ENCODE measurements around the gene BHLHA9. TPM values are rescaled to one million over a fixed set of nuclear protein-coding genes. Genes with fewer than 3 reads are reported as not detected.
"Not testable (repeated sequence)": the region's sequence is repeated elsewhere in the genome, so short reads cannot be mapped to it uniquely, and the experiment has no call there.

Gene BHLHA9
- total RNA-seq, 6 experiments from 2014 or later, result not detected

GRCh38 chr17:1302761-1303160 is 32.5 kb downstream of the BHLHA9 start:
- TF ChIP-seq POLR2A (IDR thresholded peaks at IDR 0.05), result no peak
- TF ChIP-seq CTCF (IDR thresholded peaks at IDR 0.05), result no peak
- no peak overlapping the region for H3K27ac ChIP-seq
- H3K36me3 ChIP-seq, result no peaks in the 10 kb centered on the region
- DNase-seq (no peak), ATAC-seq (no peak)
- no peaks in the 10 kb centered on the region for H3K9me3 ChIP-seq
- 89% methylated on average over 3 of the region's 18 CpGs for WGBS (ENCODE audit: insufficient coverage, low coverage, low lambda C conversion rate, missing lambda C conversion rate)
- intact Hi-C loops (cut with DNase I), result no loop called here
- H3K4me3 ChIP-seq, result no peak overlapping the region
- H3K4me1 ChIP-seq, result no peaks in the 10 kb centered on the region
- H3K27me3 ChIP-seq, result no peaks in the 10 kb centered on the region

GRCh38 chr17:1304522-1304921 is 34.3 kb downstream of the BHLHA9 start:
- Histone ChIP-seq H3K9me3 (no peaks in the 10 kb centered on the region), H3K36me3 (no peaks in the 10 kb centered on the region), H3K27me3 (no peaks in the 10 kb centered on the region), H3K4me1 (no peaks in the 10 kb centered on the region), H3K27ac (no peak overlapping the region), H3K4me3 (no peak overlapping the region)
- ATAC-seq (peak in 1 of 4 donors; percentile 20), DNase-seq (no peak)
- no peak for TF ChIP-seq POLR2A (IDR thresholded peaks at IDR 0.05)
- no peak for TF ChIP-seq CTCF (IDR thresholded peaks at IDR 0.05)
- 65% methylated on average over 2 of the region's 5 CpGs for WGBS (ENCODE audit: insufficient coverage, low coverage, low lambda C conversion rate, missing lambda C conversion rate)
- intact Hi-C loops (cut with DNase I), result no loop called here

- no peaks in the 10 kb centered on the region for H3K27me3 ChIP-seq
- no peaks in the 10 kb centered on the region for H3K9me3 ChIP-seq
- H3K27ac ChIP-seq, result no peak overlapping the region
- intact Hi-C loops (cut with DNase I), result no loop called here
- TF ChIP-seq POLR2A (IDR thresholded peaks at IDR 0.05), result no peak
- no peak for TF ChIP-seq CTCF (IDR thresholded peaks at IDR 0.05)
- no peak overlapping the region for H3K4me3 ChIP-seq
- no peaks in the 10 kb centered on the region for H3K36me3 ChIP-seq
- no peaks in the 10 kb centered on the region for H3K4me1 ChIP-seq
- 71% methylated on average over 7 of the region's 19 CpGs for WGBS (ENCODE audit: insufficient coverage, low coverage, low lambda C conversion rate, missing lambda C conversion rate)
- no peak for DNase-seq
- no peak for ATAC-seq
These were observed 34.8 kb downstream of the BHLHA9 start for GRCh38 chr17:1304962-1305563.

GRCh38 chr17:1307829-1308228 is 37.6 kb downstream of the BHLHA9 start:
- WGBS (ENCODE audit: insufficient coverage, low coverage, low lambda C conversion rate, missing lambda C conversion rate), result 86% methylated on average over 5 of the region's 16 CpGs

GRCh38 chr17:1312261-1312870 is 42.1 kb downstream of the BHLHA9 start:
- DNase-seq (no peak), ATAC-seq (no peak)
- H3K9me3 ChIP-seq, result no peaks in the 10 kb centered on the region

More at GRCh38 chr17:1307829-1308228, 37.6 kb downstream of the BHLHA9 start:
- H3K9me3 ChIP-seq; H3K4me1 ChIP-seq; ATAC-seq; intact Hi-C loops (cut with DNase I); H3K36me3 ChIP-seq; H3K27ac ChIP-seq; H3K27me3 ChIP-seq; DNase-seq; H3K4me3 ChIP-seq: not testable (repeated sequence)

More at GRCh38 chr17:1312261-1312870, 42.1 kb downstream of the BHLHA9 start:
- WGBS (ENCODE audit: insufficient coverage, low coverage, low lambda C conversion rate, missing lambda C conversion rate), result 50% methylated on average over 2 of the region's 9 CpGs
- H3K4me3 ChIP-seq, result no peak overlapping the region
- intact Hi-C loops (cut with DNase I), result no loop called here
- no peaks in the 10 kb centered on the region for H3K27me3 ChIP-seq
- H3K4me1 ChIP-seq, result no peaks in the 10 kb centered on the region
- H3K36me3 ChIP-seq, result no peaks in the 10 kb centered on the region
- TF ChIP-seq CTCF (IDR thresholded peaks at IDR 0.05) (no peak), POLR2A (IDR thresholded peaks at IDR 0.05) (no peak)
- H3K27ac ChIP-seq, result no peak overlapping the region

Measured in right lobe of liver (tissue), 6 donors.